ENCODE results near the gene PLAC8L1.

Gene PLAC8L1

GRCh38 chr5:146076455-146076854 lies 28.9 kb downstream of the PLAC8L1 start:
- no peak for DNase-seq (ENCODE audit: low read depth, low spot score)
- POLR2A ChIA-PET = no interaction called here
- no peak overlapping the region for H3K4me3 ChIP-seq (ENCODE audit: low read depth, low read length)
- CTCF ChIA-PET = interaction anchor here (1.3 kb wide), 1 partner anchor 52 kb away, joined by 4 read pairs; no protein-coding TSS in a partner anchor
- TF ChIP-seq CTCF (IDR thresholded peaks at IDR 0.05; ENCODE audit: insufficient read depth, low read length, missing control alignments) = no peak

- no peak for TF ChIP-seq CTCF (IDR thresholded peaks at IDR 0.05; ENCODE audit: insufficient read depth, low read length, missing control alignments)
- ChIA-PET POLR2A (no interaction called here), CTCF (interaction anchor here (1.3 kb wide), 1 partner anchor 52 kb away, joined by 4 read pairs; no protein-coding TSS in a partner anchor)
- no peak for DNase-seq (ENCODE audit: low read depth, low spot score)
- H3K4me3 ChIP-seq (ENCODE audit: low read depth, low read length) = no peak overlapping the region
Measured at GRCh38 chr5:146076028-146076427, 29.3 kb downstream of the PLAC8L1 start.

- DNase-seq (ENCODE audit: low read depth, low spot score) = no peak
- ChIA-PET POLR2A (no interaction called here), CTCF (interaction anchor here (1.0 kb wide), 1 partner anchor 247 kb away, joined by 3 read pairs; no protein-coding TSS in a partner anchor)
- no peak for TF ChIP-seq CTCF (IDR thresholded peaks at IDR 0.05; ENCODE audit: insufficient read depth, low read length, missing control alignments)
- H3K4me3 ChIP-seq (ENCODE audit: low read depth, low read length) = no peak overlapping the region
Measured at GRCh38 chr5:146073239-146073900, 32.0 kb downstream of the PLAC8L1 start.

GRCh38 chr5:146072595-146072994 lies 32.8 kb downstream of the PLAC8L1 start:
- CTCF ChIA-PET = interaction anchor here (1.0 to 2.2 kb wide), 3 partner anchors 24 to 726 kb away, joined by 3 to 10 read pairs (median 5); no protein-coding TSS in a partner anchor
- no peak for TF ChIP-seq CTCF (IDR thresholded peaks at IDR 0.05; ENCODE audit: insufficient read depth, low read length, missing control alignments)
- DNase-seq (ENCODE audit: low read depth, low spot score) = no peak
- no peak overlapping the region for H3K4me3 ChIP-seq (ENCODE audit: low read depth, low read length)
- POLR2A ChIA-PET = no interaction called here

- DNase-seq (ENCODE audit: low read depth, low spot score) = no peak
- no peak overlapping the region for H3K4me3 ChIP-seq (ENCODE audit: low read depth, low read length)
- CTCF ChIA-PET = interaction anchor here (1.0 to 2.2 kb wide), 4 partner anchors 8 to 725 kb away, joined by 3 to 10 read pairs (median 4); no protein-coding TSS in a partner anchor
- TF ChIP-seq CTCF (IDR thresholded peaks at IDR 0.05; ENCODE audit: insufficient read depth, low read length, missing control alignments) = no peak
- POLR2A ChIA-PET = no interaction called here
Measured at GRCh38 chr5:146071171-146071570, 34.2 kb downstream of the PLAC8L1 start.

- POLR2A ChIA-PET = no interaction called here
- no peak for TF ChIP-seq CTCF (IDR thresholded peaks at IDR 0.05; ENCODE audit: insufficient read depth, low read length, missing control alignments)
- DNase-seq (ENCODE audit: low read depth, low spot score) = no peak
- H3K4me3 ChIP-seq (ENCODE audit: low read depth, low read length) = no peak overlapping the region
- CTCF ChIA-PET = interaction anchor here (1.0 to 2.2 kb wide), 3 partner anchors 8 to 60 kb away, joined by 3 to 10 read pairs (median 4); no protein-coding TSS in a partner anchor
Measured at GRCh38 chr5:146070746-146071145, 34.6 kb downstream of the PLAC8L1 start.
